Measurements from ENCODE around the gene PPP2R2B. TPM values are rescaled to one million over a fixed set of nuclear protein-coding genes. Genes with fewer than 3 reads are reported as not detected.

PPP2R2B gene
- total RNA-seq, 4 donors from 2014 or later, result 9.4 to 29.4 (median 20.7) TPM

DNA sequence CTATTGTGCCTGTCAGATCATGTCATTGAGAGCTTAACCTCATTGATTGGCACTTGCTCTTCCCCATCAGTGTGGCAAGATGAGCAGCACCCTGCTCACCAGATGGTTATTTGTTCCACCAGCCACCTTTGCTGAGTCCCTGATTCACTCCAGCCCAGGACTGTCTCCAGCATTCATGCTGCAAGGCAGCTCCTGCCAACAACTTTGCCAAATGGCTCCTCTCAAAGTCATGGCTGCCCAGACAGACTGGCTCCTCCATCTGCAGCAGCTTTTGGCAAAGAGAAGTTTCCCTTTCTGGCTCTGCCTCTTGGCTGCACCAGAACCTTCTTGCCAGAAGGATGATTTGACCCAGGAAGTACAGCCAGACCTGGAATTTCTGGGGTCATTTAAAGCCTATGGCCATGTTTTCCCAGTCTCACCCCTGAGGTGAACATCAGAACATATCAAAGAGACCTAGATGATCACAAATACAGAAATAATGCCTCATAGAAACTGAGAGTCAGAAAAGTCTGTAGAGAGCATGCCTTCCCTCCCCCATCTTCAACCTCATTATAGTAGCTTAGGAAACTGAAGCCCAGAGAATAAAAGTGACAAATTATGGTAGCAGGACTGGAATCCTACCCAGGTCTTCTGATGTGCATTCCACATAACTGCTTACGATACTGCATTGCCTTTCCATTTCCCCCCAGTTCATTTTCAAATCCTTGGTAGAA is 10.4 kb downstream of the PPP2R2B start:
- TF ChIP-seq POLR2A (IDR thresholded peaks at IDR 0.05) (no peak), EP300 (IDR thresholded peaks at IDR 0.05) (no peak)
- TF ChIP-seq, protein P1, sequence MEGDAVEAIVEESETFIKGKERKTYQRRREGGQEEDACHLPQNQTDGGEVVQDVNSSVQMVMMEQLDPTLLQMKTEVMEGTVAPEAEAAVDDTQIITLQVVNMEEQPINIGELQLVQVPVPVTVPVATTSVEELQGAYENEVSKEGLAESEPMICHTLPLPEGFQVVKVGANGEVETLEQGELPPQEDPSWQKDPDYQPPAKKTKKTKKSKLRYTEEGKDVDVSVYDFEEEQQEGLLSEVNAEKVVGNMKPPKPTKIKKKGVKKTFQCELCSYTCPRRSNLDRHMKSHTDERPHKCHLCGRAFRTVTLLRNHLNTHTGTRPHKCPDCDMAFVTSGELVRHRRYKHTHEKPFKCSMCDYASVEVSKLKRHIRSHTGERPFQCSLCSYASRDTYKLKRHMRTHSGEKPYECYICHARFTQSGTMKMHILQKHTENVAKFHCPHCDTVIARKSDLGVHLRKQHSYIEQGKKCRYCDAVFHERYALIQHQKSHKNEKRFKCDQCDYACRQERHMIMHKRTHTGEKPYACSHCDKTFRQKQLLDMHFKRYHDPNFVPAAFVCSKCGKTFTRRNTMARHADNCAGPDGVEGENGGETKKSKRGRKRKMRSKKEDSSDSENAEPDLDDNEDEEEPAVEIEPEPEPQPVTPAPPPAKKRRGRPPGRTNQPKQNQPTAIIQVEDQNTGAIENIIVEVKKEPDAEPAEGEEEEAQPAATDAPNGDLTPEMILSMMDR (IDR thresholded peaks at IDR 0.05), result no peak
- Histone ChIP-seq H3K4me3 (no peak overlapping the region), H3K36me3 (no peaks in the 10 kb centered on the region), H3K27ac (no peak overlapping the region), H3K4me1 (no peaks in the 10 kb centered on the region), H3K27me3 (no peaks in the 10 kb centered on the region), H3K9me3 (no peaks in the 10 kb centered on the region)
- WGBS, 2 donors, result 48 to 84% methylated on average over 1 of the region's 1 CpG
- no peak for DNase-seq (ENCODE audit: low spot score in 2 of 2)

- TF ChIP-seq POLR2A (IDR thresholded peaks at IDR 0.05), result no peak
- no peak for TF ChIP-seq EP300 (IDR thresholded peaks at IDR 0.05)
- TF ChIP-seq, protein P1 (IDR thresholded peaks at IDR 0.05), result no peak
- Histone ChIP-seq H3K27me3 (no peaks in the 10 kb centered on the region), H3K36me3 (no peaks in the 10 kb centered on the region), H3K4me1 (no peaks in the 10 kb centered on the region), H3K27ac (no peak overlapping the region), H3K9me3 (no peaks in the 10 kb centered on the region), H3K4me3 (no peak overlapping the region)
- 91 to 95% methylated on average over 2 of the region's 2 CpGs for WGBS, 2 donors
- DNase-seq (ENCODE audit: low spot score in 2 of 2), result no peak
Measured at GRCh38 chr5:146866263-146866662, 12.3 kb downstream of the PPP2R2B start.

- no peaks in the 10 kb centered on the region for H3K9me3 ChIP-seq
- H3K36me3 ChIP-seq, result no peaks in the 10 kb centered on the region
- DNase-seq (ENCODE audit: low spot score in 2 of 2), result no peak
- TF ChIP-seq, protein P1 (IDR thresholded peaks at IDR 0.05), result no peak
- TF ChIP-seq POLR2A (IDR thresholded peaks at IDR 0.05) (no peak), EP300 (IDR thresholded peaks at IDR 0.05) (no peak)
- H3K27me3 ChIP-seq, result no peaks in the 10 kb centered on the region
- peaks cover 0 to 7% (median 0%) of the 10 kb centered on the region in 4 donors for H3K4me1 ChIP-seq
- WGBS, 2 donors, result 58 to 61% methylated on average over 1 of the region's 1 CpG
- no peak overlapping the region for H3K4me3 ChIP-seq
- no peak overlapping the region for H3K27ac ChIP-seq
Measured at GRCh38 chr5:146862641-146863040, 15.9 kb downstream of the PPP2R2B start.

DNA sequence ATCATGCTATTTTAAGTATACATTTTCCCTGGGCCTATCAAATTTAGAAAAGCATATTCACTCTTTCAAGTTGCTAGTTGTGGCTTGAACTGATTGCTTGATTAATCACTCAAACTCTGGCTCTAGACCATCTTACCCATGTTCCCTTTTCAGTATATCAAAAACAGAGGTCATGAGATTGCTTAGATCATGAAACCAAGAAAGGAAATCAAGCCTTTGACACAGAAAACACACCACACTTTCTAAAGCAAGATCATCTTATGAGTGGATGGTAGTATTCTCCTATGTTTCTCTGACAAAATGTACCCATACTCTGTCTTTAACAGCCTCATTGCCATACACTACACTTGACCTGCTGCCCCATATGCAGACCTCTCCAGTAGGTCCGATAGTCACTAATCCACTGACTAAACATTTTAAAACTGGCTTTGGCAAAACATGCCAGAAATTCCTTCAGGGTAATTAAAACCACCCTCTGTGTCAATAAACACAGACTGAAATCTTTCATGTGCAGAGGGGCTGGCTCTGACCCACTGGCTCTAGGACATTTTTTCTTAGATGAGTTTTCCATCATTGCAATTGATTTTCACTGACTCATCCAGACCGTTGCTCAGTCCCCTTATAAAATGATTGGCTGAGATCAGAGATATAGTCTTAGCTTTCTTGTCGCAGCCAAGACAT is 18.2 kb downstream of the PPP2R2B start:
- H3K4me1 ChIP-seq, result peaks cover 0 to 7% (median 0%) of the 10 kb centered on the region in 4 donors
- H3K27ac ChIP-seq, result no peak overlapping the region
- TF ChIP-seq, protein P1 (IDR thresholded peaks at IDR 0.05), result no peak
- no peak for TF ChIP-seq EP300 (IDR thresholded peaks at IDR 0.05)
- no peaks in the 10 kb centered on the region for H3K9me3 ChIP-seq
- no peak for DNase-seq (ENCODE audit: low spot score in 2 of 2)
- H3K27me3 ChIP-seq, result no peaks in the 10 kb centered on the region
- no peak overlapping the region for H3K4me3 ChIP-seq
- no peaks in the 10 kb centered on the region for H3K36me3 ChIP-seq
- WGBS, 2 donors, result 8 to 33% methylated on average over 3 of the region's 3 CpGs

DNA sequence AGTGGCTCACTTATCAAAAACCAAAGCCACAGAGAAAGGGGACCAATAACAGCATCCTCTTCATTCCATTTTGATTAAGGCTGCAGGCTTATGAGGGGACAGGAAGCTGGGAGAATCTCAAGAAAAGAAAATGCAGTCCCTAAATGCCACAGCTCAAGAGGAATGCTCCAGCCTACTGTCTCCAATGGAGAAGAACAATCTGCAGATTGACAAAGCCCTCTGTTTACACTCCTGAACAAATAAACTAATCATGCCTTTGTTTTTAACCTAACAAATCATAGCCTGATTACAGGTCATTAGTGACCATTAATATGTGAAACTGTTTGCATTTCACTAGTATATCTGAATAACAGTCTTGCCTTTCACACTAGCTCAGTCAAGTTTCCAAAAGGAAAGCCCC is 26.5 kb downstream of the PPP2R2B start:
- H3K4me3 ChIP-seq, result no peak overlapping the region
- H3K27me3 ChIP-seq, result no peaks in the 10 kb centered on the region
- no peak overlapping the region for H3K27ac ChIP-seq
- no peaks in the 10 kb centered on the region for H3K4me1 ChIP-seq
- DNase-seq (ENCODE audit: low spot score in 2 of 2), result no peak
- TF ChIP-seq POLR2A (IDR thresholded peaks at IDR 0.05) (no peak), EP300 (IDR thresholded peaks at IDR 0.05) (no peak)
- TF ChIP-seq, protein P1 (IDR thresholded peaks at IDR 0.05), result no peak
- no peaks in the 10 kb centered on the region for H3K9me3 ChIP-seq
- no peaks in the 10 kb centered on the region for H3K36me3 ChIP-seq
